ENCODE results near the gene NAB2.
"Not testable (repeated sequence)": the region's sequence is repeated elsewhere in the genome, so short reads cannot be mapped to it uniquely, and the experiment has no call there.

The NAB2 gene, protein sequence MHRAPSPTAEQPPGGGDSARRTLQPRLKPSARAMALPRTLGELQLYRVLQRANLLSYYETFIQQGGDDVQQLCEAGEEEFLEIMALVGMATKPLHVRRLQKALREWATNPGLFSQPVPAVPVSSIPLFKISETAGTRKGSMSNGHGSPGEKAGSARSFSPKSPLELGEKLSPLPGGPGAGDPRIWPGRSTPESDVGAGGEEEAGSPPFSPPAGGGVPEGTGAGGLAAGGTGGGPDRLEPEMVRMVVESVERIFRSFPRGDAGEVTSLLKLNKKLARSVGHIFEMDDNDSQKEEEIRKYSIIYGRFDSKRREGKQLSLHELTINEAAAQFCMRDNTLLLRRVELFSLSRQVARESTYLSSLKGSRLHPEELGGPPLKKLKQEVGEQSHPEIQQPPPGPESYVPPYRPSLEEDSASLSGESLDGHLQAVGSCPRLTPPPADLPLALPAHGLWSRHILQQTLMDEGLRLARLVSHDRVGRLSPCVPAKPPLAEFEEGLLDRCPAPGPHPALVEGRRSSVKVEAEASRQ

DNA sequence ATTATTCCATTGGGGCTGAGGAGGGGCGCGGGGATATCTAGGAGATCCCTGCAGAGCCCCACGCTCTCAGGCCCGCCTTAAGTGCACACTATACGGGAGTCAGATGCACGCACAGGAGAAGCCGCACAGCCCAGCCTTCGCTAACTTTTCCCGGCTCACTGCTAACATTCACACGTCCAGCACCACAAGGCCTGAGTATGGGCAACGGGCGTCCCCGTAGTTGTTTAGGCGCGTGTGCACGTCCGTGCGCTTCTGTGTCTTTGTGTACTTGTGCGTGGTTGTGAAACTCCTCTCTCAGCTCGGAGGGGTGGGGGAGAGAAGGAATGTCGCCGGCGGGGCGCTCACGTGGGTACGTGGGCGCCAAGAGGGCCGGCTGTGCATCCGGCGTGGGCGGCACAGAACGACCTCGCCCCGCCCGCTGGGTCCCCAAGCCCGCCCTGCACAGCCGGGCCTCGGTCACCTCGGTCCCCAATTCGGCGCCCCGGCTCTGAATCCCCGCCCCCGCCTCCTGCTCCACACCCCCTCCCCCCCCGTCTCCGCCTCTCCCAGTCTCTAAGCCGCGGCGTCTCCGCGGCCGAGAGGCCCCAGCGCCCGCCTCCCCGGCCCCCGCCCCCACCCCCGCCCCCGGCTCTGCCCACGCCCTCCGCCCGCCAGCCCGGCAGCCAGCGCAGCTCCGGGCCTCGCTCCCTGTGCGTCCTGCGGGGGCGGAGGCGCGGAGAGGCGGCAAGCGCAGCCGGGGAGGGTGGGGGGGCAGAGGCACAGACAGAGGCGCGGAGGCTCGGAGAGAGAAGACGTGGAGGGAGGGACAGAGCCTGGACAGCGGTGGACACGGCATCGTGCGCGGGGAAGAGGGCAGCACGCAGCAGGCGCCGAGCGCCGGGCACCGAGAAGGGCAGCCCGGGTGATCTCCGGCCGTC is at the start of gene NAB2:
Gene NAB2 (plus strand): TSS at position 761 of the 917 bp plus-strand sequence. CDS start 158 bp downstream, outside the sequence.
- peak; percentile 68 to 92 (median 89) for DNase-seq (ENCODE audit: low read depth in 3 of 3, low spot score in 1 of 3)

DNA sequence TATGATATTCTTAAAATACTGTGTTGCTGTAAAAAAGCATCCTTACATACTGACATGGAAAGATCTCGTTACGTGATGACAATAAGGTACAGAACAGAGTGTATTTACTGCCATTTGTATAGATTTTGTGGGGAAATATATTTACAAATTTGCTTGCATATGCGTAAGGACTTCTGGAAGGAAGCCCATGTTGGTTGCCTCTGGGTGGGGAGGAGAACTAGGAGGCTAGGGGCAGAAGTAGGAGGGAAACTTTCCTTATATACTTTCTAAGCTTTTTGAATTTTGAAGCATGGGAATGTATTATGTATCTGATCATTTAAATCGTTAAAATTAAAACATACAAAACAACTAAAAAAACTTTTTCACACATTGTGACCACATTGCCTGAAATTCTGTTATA is 48.7 kb upstream of the NAB2 start:
- no peak for DNase-seq (ENCODE audit: low read depth in 3 of 3, low spot score in 1 of 3)

DNA sequence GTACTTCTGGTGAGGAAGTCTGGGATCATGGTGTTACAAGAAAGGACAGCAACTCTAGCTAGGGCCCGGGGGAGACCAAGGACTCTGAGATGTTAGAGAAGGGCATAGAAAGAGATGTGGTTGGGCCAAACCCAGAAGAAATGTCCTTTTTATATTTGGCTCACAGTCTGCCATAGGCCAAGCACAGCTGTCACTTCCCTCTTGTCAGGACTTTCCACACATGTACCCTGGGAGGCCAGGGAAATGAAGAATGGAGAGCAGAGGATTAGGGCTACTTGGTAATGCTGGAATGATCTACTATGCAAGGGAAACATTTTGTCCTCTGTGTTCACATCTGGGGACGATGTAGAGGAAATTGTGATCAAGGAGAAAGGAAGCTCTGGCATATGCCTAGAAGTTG is 48.2 kb upstream of the NAB2 start:
- DNase-seq (ENCODE audit: low read depth in 3 of 3, low spot score in 1 of 3), result no peak

DNA sequence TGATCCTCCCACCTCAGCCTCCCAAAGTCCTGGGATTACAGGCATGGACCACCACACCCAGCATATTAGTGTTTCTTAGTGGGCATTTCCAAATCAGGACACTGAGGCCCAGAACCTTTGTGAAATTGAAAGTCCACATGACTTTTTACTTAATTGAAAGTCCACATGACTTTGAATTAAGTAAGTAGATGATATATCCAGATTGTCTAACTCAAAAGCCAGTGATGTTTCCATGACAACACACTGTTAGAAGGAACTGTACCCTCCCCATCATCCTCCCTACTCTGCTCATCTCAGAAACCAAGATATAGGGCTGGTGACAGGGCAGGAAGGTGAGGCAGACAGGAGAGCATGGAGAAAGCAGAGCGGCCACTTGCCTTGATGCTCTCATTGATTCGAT is 46.2 kb upstream of the NAB2 start:
- no peak for DNase-seq (ENCODE audit: low read depth in 3 of 3, low spot score in 1 of 3)

DNA sequence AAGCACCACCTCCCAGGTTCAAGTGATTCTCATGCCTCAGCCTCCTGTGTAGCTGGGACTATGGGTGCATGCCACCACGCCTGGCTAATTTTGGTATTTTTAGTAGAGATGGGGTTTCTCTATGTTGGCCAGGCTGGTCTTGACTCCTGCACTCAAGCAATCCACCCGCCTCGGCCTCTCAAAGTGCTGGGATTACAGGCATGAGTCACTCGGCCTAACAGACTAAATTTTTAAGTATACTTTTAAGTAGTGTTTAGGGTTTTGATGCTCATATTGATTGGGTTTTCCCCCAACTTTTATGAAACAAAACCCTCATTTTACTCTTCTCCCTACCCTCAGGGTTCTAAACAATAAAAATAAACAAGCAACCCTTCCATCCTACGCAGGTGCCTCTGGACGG is 44.4 kb upstream of the NAB2 start:
- DNase-seq (ENCODE audit: low read depth in 3 of 3, low spot score in 1 of 3), result no peak

DNA sequence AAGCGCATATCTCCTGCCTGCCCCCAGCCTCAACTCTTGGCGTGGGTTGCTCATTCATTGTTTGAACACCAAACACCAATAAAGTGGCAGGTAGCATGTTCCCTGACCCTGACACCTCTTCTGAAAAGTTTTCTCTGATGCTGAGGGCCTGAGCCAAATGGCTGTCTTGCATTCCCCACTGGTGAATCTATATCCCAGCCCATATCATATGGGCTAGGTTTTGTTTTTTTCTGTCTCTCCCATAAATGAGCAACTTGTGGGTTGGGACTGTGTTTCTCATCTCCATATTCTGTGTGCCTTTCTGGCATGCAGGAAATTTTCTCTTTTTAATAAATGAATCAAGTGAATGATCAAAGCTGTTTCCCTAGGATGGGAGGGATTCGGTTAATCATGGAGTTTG is 44.0 kb upstream of the NAB2 start:
- no peak for DNase-seq (ENCODE audit: low read depth in 3 of 3, low spot score in 1 of 3)

DNA sequence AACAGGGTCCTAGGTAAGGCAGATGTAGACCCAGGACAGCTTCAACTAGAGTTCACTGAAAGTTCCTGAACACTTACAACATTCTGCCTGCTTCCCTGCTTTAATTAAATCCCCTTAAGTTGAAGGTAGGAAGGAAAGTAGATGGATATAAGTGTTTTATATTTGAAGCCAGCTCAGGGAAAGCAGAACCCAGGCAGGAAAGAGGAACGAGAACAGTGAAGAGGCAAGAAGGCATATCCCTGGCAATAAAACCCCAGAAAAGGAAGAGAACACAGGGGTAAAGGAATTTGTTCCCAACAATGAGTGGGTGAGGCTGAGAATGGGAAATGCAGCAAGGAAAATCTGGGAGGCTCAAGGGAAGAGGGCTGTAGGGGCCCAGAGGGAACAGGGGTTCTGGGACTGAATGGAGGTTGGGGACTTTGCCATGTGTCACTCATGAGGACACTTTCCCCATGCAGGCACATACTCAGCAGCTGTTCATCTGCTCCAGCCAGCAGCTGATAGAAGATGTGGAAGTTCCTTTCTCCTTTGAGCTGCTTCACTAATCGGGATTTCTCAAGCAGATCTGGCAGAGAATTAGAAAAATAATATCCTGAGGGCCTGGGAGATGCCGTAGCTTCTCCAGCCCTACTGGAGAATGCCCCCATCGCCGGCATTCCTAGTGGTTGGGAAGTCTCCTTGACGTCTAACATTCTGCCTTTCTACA is 42.7 kb upstream of the NAB2 start:
- no peak for DNase-seq (ENCODE audit: low read depth in 3 of 3, low spot score in 1 of 3)

DNA sequence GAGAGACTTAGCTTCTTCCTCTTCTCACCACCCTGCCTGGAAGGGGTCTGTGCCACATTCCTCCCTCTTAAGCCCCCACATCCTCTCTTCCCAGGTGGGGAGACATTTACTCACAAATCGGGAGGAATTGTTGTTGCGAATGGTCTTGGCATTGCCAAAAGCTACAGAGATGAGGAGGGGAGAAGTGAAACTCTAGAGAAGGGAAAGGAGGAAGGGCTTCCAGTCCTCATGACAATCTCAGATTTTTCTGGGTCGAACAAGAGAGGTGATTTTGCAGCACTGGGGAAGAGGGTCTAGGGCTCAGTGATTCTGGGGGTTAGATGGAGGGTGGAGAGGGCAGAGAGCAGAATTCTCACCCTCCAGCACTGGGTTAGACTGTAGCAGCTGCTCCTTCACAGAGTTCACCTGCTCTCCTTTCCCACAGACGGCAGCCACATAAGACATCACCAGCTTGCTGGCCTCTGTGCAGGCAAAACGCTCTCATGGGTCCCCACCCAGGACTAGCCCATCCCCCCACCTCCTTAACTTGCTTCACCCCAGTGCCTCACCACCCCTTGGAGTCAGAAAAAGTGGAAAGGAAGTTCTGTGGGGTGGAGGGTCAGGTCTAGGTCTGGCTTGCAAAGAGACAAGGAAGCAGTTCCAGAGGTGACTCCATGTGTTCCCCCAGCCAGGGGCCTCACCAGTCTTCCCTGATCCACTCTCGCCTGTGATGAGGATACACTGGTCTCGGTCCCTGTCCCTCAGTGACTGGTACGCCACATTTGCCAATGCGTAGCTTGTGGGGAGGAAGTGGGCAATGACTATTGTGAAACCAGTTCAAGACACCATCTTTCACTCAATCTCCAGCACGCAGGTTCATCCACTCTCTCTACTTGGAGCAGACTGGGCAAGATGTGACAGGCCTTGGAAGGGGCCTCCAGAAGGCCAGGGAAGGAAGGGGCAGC is 41.7 kb upstream of the NAB2 start:
- DNase-seq (ENCODE audit: low read depth in 3 of 3, low spot score in 1 of 3), result no peak

DNA sequence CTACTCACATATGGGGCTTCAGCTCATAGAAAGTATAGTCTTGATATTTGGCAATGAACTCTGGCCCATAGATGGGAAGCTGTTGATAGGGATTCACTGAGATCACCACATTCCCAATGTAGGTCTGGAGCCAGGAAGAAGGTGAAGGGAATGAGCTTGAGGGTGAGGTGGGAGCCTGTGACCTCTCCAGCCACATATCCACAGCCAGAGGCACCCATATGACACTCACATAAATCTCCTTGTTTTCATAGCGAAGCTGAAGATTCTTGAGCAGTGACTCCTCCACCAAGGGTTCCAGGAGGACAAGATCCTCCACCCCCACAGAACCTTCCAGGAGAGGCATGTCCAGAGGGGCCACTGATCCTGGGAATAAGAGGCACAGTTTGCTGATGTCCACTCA is 40.9 kb upstream of the NAB2 start:
- no peak for DNase-seq (ENCODE audit: low read depth in 3 of 3, low spot score in 1 of 3)

DNA sequence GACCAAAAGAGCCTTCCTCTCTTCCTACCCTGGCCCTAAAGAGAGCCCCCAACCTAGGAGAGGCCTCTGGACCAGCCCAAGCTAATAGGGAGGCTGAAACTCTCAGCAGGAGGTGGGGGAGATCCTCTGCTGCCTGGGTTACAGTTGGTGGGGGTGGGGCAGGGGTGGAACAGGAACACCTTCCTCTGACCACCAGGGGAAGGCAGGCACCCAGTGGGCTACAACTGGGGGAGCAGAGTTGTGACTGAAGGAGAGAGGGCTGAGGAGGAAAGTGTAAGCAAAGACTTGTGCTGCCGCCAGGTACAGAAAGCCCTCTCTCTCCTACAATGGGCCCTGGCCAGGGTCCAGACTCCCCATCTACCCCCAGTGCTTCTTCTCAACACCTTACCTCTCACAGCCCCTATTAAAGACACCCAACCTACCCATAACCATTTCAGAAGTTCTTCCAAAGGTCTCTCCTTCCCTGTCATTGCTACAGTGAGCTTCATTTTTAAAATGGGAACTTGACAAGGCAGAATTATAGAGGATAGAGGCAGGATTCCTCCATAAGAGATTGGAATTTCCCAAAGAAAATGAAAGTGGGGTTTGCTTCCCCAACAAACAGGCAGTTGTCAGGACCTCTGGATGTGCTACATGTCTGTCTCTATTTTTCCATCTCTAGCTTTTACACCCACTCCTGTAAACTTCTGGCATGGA is 40.3 kb upstream of the NAB2 start:
- no peak for DNase-seq (ENCODE audit: low read depth in 3 of 3, low spot score in 1 of 3)

DNA sequence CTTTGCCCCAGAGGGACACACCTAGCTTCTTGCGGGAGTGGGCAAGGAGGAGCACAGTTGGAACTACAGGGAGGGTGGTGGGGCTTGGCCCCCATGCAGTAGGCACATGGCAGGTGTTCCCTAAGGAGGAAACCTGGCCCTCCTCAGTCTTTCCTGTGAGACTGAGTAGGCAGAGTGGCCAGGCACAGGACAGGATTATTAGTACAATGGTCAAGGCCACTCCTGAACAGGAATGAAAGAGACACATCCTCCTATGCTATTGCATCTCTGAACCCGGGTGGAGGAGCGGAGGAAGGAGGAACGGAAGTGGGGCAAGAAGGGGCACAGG is 39.8 kb upstream of the NAB2 start:
- DNase-seq (ENCODE audit: low read depth in 3 of 3, low spot score in 1 of 3), result no peak

DNA sequence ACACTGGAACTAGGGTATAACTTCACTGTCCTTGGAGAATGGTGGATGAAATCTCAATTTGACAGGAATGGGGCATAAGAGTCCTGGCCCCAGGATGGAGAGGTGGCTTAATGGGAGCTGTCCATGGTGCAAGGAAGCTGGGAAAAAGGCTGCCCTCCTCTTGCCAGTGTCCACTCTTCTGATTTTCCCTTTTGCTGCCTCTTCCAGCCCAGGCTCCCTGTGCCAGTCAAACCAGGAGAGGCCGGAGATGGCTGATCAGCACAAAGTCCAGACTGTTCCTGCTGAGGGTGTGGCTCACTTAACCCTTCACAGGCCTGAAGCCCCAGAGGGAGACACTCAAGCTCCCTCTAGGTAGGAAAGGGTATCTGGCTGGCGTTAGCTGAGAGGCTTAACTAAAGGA is 39.0 kb upstream of the NAB2 start, which contains the start of gene MYO1A:
Gene MYO1A (minus strand): TSS at position 240 of the 400 bp plus-strand sequence. CDS start 1,806 bp downstream, outside the sequence.
- no peak for DNase-seq (ENCODE audit: low read depth in 3 of 3, low spot score in 1 of 3)

DNA sequence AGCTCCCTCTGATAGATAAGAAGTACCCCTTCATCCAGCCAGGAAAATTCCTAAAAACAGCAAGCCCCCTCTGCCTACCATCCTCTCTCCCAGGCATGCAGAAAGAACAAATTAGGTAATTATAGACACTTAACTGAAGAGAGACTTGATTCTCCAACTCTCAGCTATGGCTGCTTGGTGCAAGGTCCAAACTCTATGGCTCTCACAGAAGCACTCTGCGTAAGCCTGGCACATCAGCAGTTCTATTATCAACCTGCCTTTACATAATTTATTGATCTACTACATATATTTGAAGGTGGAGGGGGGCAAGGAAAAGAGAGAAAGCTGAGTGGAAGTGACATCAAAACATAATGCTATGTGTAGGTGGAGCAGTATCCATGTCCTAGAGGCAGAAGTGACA is 37.9 kb upstream of the NAB2 start:
- DNase-seq (ENCODE audit: low read depth in 3 of 3, low spot score in 1 of 3), result no peak

DNA sequence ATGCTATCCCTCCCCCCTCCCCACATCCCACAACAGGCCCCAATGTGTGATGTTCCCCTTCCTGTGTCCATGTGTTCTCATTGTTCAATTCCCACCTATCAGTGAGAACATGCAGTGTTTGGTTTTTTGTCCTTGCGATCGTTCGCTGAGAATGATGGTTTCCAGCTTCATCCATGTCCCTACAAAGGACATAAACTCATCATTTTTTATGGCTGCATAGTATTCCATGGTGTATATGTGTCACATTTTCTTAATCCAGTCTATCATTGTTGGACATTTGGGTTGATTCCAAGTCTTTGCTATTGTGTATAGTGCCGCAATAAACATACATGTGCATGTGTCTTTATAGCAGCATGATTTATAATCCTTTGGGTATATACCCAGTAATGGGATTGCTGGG is 35.8 kb upstream of the NAB2 start:
- DNase-seq (ENCODE audit: low read depth in 3 of 3, low spot score in 1 of 3), result not testable (repeated sequence)

DNA sequence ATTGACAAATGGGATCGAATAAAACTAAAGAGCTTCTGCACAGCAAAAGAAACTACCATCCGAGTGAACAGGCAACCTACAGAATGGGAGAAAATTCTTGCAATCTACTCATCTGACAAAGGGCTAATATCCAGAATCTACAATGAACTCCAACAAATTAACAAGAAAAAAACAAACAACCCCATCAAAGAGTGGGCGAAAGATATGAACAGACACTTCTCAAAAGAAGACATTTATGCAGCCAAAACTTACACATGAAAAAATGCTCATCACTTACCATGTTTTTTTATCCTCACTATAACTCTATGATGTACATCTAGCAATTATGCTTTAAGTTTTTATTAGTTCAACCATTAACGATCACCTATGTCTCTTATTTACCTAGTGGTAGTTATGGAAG is 35.0 kb upstream of the NAB2 start:
- DNase-seq (ENCODE audit: low read depth in 3 of 3, low spot score in 1 of 3), result not testable (repeated sequence)

DNA sequence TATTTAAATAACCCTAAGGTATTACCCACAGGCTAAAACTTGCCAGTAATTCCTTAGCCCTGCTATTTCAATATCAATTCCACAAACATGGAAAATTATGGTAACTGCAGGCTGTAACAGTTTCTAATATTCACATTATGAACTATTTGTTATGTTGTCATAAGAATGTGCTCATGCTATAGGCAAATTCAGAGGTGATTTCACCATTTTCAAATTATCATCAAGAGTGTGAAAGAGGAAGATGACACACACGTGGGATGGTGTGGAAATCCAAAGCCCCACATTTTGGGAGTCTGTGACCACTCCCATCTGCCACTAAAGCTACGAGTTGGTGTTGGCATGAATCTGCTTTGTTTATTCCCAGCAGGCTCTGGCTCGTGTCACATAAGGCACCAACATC is 33.1 kb upstream of the NAB2 start:
- no peak for DNase-seq (ENCODE audit: low read depth in 3 of 3, low spot score in 1 of 3)

DNA sequence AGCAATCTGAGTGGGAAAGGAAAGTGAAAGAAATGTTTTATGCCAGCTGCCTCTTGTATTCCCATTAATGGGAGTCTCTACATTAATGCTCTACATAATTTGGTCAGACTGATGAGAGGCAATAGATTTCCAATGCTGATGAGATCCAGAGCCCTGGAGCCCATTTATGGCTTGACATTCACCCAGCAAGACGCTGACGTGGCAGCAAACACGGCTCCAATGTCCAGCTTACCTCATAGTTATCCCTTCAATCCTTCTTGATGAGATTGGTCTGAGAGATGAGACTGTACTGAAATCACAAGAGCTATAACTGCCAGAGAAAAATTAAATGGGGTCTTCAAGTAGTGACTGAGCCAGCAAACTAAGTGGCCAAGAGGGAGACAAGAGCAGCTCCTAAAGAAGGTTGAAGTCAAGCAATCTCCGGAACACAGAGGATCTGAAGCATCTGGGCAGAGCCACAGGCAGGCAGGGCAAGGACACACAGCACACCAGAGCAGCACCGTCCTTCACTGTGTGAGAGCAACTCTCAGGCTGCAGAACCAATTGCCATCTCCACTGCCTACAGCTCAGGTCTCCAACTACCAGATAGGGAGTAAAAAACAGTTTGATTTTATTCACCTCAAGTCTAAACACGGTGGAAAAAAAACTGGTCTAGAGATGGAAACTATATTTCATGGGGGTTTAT is 31.7 kb upstream of the NAB2 start:
- no peak for DNase-seq (ENCODE audit: low read depth in 3 of 3, low spot score in 1 of 3)

DNA sequence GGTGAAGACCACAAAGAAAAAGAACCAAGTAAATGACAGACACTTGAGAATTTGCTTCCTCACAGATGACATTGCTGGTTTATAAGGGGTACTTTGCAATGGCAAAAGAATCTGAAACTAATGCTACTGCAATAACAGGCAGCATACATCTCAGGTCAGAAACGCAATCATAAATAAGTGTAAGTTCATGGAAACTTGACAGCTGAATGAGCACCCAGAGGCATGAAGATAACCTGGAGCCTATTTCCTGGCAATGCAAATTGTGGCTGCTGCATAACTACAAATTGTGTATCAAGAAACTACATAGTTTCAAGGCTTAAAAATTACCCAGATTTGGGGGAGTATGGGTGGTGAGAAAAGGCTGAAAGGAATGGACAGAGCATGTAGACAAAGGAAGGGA is 30.5 kb upstream of the NAB2 start:
- DNase-seq (ENCODE audit: low read depth in 3 of 3, low spot score in 1 of 3), result no peak
